ENCODE results near the gene CRACR2B.

DNA sequence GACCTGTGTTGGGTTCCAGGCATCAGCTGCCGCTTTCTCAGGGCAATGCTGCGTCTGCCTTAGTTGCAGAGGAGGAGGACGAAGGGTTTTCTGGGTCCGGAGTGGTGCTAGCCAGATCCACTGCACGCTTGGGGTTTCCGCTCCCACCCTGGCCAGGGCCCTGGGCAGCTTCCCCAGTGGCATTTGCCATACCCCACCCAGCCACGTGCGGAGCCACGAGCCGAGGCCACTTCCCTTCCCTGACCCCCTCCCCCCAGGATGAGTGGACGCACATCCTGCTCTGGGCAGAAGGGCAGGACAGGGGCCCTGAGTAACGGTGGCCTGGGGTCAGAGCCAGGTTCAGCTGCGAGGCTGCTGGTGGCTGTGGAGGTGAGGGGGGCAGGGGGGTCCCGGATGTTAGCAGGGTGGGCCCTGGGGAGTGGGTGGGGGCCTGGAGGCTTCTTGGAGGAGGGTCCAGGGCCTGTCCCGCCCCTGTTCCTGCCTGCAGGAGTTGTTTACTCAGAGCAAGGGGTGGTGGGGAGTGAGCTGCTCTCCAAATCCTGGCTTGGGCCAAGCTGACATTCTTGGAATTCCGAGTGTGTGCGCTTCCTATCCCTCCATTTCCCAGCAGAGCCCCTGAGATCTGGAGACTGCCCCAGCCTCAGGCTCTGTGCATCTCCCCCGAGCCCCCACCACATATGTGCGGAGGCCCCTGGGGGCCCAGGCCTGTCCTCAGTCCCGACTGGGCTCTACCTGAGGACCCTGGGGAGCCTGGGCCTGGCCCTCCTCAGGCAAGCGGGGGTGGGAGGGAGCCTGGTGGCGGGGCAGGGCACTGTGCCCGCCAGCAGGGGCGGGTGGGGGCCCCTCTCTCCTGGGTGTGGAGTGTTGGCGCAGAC lies 16.3 kb downstream of the CRACR2B start:
- TF ChIP-seq, protein P1, sequence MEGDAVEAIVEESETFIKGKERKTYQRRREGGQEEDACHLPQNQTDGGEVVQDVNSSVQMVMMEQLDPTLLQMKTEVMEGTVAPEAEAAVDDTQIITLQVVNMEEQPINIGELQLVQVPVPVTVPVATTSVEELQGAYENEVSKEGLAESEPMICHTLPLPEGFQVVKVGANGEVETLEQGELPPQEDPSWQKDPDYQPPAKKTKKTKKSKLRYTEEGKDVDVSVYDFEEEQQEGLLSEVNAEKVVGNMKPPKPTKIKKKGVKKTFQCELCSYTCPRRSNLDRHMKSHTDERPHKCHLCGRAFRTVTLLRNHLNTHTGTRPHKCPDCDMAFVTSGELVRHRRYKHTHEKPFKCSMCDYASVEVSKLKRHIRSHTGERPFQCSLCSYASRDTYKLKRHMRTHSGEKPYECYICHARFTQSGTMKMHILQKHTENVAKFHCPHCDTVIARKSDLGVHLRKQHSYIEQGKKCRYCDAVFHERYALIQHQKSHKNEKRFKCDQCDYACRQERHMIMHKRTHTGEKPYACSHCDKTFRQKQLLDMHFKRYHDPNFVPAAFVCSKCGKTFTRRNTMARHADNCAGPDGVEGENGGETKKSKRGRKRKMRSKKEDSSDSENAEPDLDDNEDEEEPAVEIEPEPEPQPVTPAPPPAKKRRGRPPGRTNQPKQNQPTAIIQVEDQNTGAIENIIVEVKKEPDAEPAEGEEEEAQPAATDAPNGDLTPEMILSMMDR (IDR thresholded peaks at IDR 0.05) = peak in 3 of 6 experiments; percentile 17 to 32 (median 28)
- TF ChIP-seq EP300 (IDR thresholded peaks at IDR 0.05) = peak in 3 of 4 donors; percentile 53 to 99 (median 91)

All from upper lobe of left lung (tissue), 4 donors.